Measurements from ENCODE around the gene CRYGD. TPM values are rescaled to one million over a fixed set of nuclear protein-coding genes. Genes with fewer than 3 reads are reported as not detected.

CRYGD gene
- total and polyA plus RNA-seq, 2 of the 4 experiments (the other 2 are of a cell fraction): not detected

GRCh38 chr2:208103616-208104015 is 20.7 kb downstream of the CRYGD start:
- intact Hi-C loops (cut with micrococcal nuclease) (no loop called here), in situ Hi-C loops (cut with MboI; ENCODE audit: low sequenced_read_pairs) (no loop called here), dilution Hi-C loops (cut with HindIII; ENCODE audit: low sequenced_read_pairs, unreplicated experiment) (no loop called here)
- no peak overlapping the region for H3K4me3 ChIP-seq (ENCODE audit: insufficient read depth, low read depth, low read length)
- no peak overlapping the region for H2AK9ac ChIP-seq (replicated peaks; ENCODE audit: low read depth, low read length, poor library complexity)
- TF ChIP-seq BHLHE40 (IDR thresholded peaks at IDR 0.05; ENCODE audit: low read depth, low read length) (no peak), NFE2L2 (IDR thresholded peaks at IDR 0.05; ENCODE audit: low read depth, low read length) (no peak), RAD21 (IDR thresholded peaks at IDR 0.05; ENCODE audit: low read length) (no peak), SMC3 (IDR thresholded peaks at IDR 0.05; ENCODE audit: low read depth, low read length) (no peak), MAFK (IDR thresholded peaks at IDR 0.05; ENCODE audit: low read depth, low read length) (no peak), MAZ (IDR thresholded peaks at IDR 0.05; ENCODE audit: borderline replicate concordance, low read depth, low read length) (no peak), CTCF (conservative IDR thresholded peaks at IDR 0.05; ENCODE audit: low read depth, low read length) (no peak), USF2 (IDR thresholded peaks at IDR 0.05; ENCODE audit: low read depth, low read length) (no peak), POLR2A (IDR thresholded peaks at IDR 0.05; ENCODE audit: low read depth, low read length) (no peak), RFX5 (IDR thresholded peaks at IDR 0.05; ENCODE audit: low read depth, low read length) (no peak), MXI1 (IDR thresholded peaks at IDR 0.05; ENCODE audit: borderline replicate concordance, low read depth, low read length) (no peak), RCOR1 (IDR thresholded peaks at IDR 0.05; ENCODE audit: insufficient replicate concordance, low read length) (no peak), CHD1 (IDR thresholded peaks at IDR 0.05; ENCODE audit: low read depth, low read length) (no peak), CEBPB (IDR thresholded peaks at IDR 0.05; ENCODE audit: low read depth, low read length) (no peak), ELK1 (IDR thresholded peaks at IDR 0.05; ENCODE audit: borderline replicate concordance, low read depth, low read length) (no peak), FOS (IDR thresholded peaks at IDR 0.05; ENCODE audit: low read depth, low read length) (no peak)
- DNase-seq (no peak), ATAC-seq (ENCODE audit: low read depth) (no peak)
- no peaks in the 10 kb centered on the region for H3K9me1 ChIP-seq (ENCODE audit: insufficient read depth, low read length)
- H4K5ac ChIP-seq (ENCODE audit: low read depth, low read length): no peak overlapping the region
- no peak overlapping the region for H2BK20ac ChIP-seq (ENCODE audit: low read depth, low read length)
- H3K56ac ChIP-seq (ENCODE audit: extremely low read depth, insufficient read depth, low read length): no peak overlapping the region
- H2BK15ac ChIP-seq (ENCODE audit: low read depth, low read length): no peak overlapping the region
- no peak overlapping the region for H3K18ac ChIP-seq (ENCODE audit: low read depth, low read length)
- CTCF ChIA-PET: no interaction called here
- no peak overlapping the region for H2BK120ac ChIP-seq (ENCODE audit: low read depth, low read length)
- no TSS peak for BruUV-seq (replicated peaks)
- H2BK5ac ChIP-seq (ENCODE audit: low read depth, low read length, poor library complexity, severe bottlenecking): no peak overlapping the region
- peaks cover 7% of the 10 kb centered on the region for H3K27me3 ChIP-seq (ENCODE audit: control insufficient read depth, insufficient read depth, low read length)
- no peak overlapping the region for H3K14ac ChIP-seq (replicated peaks; ENCODE audit: low read depth, low read length)
- no CpG with 5 or more reads among the region's 3 CpGs for WGBS, 2 experiments (ENCODE audit: extremely low coverage in 2 of 2, insufficient read length in 1 of 2)
- no peaks in the 10 kb centered on the region for H3K4me1 ChIP-seq (ENCODE audit: control insufficient read depth, insufficient read depth, low read length)
- H3K79me1 ChIP-seq (ENCODE audit: low read depth in 1 of 2, low read length in 2 of 2): no peaks in the 10 kb centered on the region
- H4K20me1 ChIP-seq (ENCODE audit: insufficient read depth, low read length): no peaks in the 10 kb centered on the region
- H3K27ac ChIP-seq (ENCODE audit: insufficient read depth, low read length): no peak overlapping the region
- no peak overlapping the region for H4K91ac ChIP-seq (ENCODE audit: insufficient read depth, low read depth, low read length)
- H3K36me3 ChIP-seq (ENCODE audit: control insufficient read depth, insufficient read depth, low read length): no peaks in the 10 kb centered on the region
- H3K23ac ChIP-seq (ENCODE audit: low read depth, low read length): no peak overlapping the region
- H2AFZ ChIP-seq (replicated peaks; ENCODE audit: low read length, poor library complexity): no peak overlapping the region
- no peak overlapping the region for H3K4me2 ChIP-seq (ENCODE audit: low read depth, low read length)
- H2AK5ac ChIP-seq (ENCODE audit: low read depth, low read length): no peak overlapping the region
- POLR2A ChIA-PET (ENCODE audit: unreplicated experiment): no interaction called here
- no peak overlapping the region for H3K9ac ChIP-seq (ENCODE audit: low read depth, low read length)
- H3K9me3 ChIP-seq (ENCODE audit: control insufficient read depth, insufficient read depth, low read length): no peaks in the 10 kb centered on the region
- H3K4ac ChIP-seq (ENCODE audit: low read depth, low read length): no peak overlapping the region
- H4K8ac ChIP-seq (ENCODE audit: low read depth in 2 of 2, low read length in 2 of 2): no peak overlapping the region

Measured in IMR-90 (cell line).